GM19463 (cell line): Measurements from ENCODE around the gene PI4KA.
"Not testable (repeated sequence)": the region's sequence is repeated elsewhere in the genome, so short reads cannot be mapped to it uniquely, and the experiment has no call there.

Experiments used
- ATAC-seq: cut with Tn5 transposase; IDR thresholded peaks from one replicate; pipeline ENCODE4 v1.9.1; 2021; ENCODE audit warnings: mild to moderate bottlenecking, moderate library complexity; ENCODE audit not compliant: unreplicated experiment

The PI4KA gene

DNA sequence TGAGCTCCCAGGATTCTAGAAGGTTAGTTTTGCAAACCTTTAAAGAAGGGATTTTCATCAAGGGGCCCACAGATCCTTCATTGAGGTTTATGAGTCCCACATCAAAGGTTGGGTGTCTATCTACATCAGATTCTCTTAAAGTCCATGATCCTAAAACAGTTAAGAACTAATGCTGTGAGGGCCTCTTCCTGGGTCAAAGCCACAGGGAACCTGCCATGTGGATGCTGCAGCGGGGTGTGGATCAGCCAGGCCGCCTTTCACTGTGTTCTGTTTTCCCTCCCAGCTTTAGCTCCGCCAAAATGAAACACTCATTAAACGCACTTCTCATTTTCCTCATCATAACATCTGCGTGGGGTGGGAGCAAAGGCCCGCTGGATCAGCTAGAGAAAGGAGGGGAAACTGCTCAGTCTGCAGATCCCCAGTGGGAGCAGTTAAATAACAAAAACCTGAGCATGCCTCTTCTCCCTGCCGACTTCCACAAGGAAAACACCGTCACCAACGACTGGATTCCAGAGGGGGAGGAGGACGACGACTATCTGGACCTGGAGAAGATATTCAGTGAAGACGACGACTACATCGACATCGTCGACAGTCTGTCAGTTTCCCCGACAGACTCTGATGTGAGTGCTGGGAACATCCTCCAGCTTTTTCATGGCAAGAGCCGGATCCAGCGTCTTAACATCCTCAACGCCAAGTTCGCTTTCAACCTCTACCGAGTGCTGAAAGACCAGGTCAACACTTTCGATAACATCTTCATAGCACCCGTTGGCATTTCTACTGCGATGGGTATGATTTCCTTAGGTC is 79.4 kb downstream of the PI4KA start:
- ATAC-seq: no peak

DNA sequence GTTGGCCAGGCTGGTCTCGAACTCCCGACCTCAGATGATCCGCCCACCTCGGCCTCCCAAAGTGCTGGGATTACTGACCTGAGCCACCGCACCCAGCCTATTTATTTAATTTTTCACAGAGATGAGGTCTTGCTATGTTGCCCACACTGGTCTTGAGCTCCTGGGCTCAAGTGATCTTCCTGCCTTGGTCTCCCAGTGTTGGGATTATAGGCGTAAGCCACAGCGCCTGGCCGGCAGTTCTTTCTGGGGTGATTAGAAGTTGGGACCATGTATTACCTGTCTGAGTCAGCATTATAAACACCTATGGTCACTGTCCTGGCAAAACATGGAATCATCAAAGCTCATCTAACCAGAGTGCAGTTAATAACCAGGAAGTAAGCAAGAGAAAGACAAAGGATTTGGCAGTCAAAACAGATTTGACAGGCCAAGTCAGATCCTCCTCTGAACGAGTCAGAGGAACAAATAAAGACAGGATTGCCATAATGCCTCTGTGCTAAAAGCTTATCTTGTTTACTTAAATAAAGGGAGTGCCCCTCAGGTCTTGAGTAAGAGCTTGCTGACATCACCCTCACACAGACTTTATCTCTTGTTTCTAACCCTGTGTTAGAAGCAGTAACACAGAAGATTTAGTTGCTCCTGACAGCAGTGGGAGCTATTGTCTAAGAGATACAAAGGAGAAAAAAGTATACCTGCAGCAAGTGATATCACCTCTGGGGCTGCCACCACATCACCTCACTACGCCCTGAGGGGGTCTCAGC is 81.0 kb downstream of the PI4KA start:
- ATAC-seq: no peak

DNA sequence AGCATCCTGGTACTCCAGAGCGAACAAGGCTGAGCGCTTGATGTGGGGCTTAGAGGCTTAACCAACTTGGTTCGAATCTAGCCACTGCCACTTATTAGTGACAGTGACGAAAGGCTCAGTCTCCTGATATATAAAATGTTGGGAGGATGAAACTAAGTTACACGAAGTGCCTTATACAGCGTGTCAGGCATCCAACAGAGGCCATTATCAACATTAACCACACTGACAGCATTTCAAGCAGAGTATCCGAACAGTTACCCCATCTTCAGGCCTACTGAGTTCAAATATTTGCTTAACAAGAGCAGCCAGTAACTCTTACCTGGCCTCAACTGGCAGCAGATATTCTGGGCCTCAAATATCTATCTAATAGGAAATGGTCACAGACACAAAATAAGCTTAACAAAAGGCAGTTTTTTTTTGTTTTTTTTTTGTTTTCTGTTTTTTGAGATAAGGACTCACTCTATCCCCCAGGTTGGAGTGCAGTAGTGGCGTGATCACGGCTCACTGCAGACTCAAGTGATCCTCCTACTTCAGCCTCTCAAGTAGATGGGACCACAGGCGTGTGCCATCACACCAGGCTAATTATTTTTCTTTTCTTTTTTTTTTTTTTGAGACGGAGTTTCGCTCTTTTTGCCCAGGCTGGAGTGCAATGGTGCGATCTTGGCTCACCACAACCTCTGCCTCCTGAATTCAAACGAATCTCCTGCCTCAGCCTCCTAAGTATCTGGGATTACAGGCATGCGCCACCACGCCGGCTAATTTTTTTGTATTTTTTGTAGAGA is 81.8 kb downstream of the PI4KA start:
- ATAC-seq: no peak

DNA sequence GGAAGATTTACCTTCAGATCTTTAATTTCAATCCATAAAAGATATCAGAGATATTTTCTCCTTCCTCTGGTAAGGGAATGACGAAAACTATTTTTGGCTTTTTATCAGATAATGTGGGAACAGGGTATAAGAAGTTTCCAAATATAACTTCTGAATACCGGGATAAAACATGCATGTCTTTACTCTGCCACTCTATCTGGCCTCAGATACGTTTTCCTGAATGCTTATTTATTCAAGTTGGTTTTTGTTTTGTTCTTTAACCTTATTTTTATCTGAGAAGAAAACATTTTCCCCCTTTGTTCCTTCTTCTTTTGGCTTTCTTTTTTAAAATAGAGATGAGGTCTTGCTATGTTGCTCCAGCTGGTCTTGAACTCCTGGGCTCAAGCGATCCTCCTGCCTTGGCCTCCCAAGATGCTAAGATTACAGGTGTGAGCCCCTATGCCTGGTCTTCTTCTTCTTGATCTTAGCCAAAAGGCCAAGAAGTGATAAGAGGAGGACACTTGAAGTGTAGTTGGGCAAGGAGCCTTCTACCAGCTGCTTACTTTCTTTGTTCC is 83.2 kb downstream of the PI4KA start:
- ATAC-seq: no peak

DNA sequence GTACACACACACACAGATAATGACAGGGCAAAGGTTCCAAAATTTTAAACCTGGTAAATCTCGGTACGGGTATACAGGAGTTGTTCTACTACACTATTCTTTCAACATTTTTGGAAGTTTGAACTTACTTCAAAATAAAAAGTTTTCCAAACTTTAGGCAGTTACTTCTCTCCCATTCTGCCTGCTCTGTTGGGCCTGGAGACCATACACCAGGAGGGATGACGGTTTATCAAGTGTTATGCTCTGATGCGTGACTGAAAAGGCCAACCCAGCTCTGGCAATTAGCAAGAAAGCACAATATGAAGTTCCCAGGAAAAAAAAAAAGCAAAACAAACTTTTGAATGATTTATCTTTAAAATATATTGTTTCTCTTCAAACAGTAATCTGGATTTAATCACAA is 83.7 kb downstream of the PI4KA start:
- ATAC-seq: no peak

DNA sequence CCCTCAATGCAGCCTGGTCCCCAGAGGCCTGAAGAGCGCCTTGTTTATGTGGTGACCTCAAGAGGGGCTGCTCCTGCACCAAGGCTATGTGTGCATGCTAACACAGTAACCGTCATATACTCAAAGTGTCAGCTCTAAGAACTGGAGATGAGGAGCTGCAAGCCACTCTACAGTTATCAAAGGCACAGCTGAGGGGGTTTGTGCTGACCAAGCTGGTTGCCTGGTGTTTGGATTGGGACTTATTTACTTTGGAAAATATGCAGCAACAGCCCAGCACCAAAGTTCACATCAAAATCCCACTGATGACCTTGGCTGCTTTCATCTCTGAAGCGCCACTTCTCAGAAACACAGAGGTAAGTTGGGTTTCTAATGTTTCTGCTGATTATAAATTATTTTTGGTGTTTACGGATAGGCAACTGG is 84.8 kb downstream of the PI4KA start, which contains the start of gene SERPIND1:
SERPIND1 (plus strand) TSS at position 321 of the 420 bp plus-strand sequence. CDS start 5,200 bp downstream, outside the sequence.
- ATAC-seq: no peak

DNA sequence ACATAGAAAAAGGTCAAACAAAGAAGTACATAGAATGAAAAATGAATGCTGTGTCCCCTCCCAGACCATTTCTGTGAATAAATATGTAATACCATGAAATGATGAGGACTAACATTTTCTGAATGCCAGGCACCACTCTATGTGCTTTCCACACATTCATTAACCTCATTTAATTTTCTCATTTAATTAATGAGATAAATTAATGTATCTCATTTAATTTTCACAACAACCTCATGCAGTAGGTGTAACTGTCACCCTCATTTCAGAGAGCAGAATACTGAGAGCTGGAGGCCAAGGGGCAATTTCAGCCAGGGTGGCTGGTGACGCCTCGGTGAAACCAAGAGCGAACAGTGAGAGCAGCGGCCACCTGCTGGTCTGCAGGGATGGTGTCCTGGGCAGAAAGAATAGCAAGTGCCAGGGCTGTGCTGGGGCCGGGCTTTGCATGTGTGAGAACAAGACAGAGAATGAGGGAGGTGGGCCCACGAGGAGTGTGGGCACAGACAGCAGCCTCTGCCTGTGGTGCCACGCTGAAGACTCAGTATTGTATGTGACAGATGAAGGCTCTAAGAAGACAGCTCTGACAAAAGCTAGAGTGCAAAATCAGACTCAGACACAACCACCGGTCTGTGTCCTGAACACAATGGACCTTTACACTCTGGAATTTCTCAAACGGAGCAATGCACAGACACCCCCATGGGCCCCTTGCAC is 86.5 kb downstream of the PI4KA start:
- no peak for ATAC-seq

DNA sequence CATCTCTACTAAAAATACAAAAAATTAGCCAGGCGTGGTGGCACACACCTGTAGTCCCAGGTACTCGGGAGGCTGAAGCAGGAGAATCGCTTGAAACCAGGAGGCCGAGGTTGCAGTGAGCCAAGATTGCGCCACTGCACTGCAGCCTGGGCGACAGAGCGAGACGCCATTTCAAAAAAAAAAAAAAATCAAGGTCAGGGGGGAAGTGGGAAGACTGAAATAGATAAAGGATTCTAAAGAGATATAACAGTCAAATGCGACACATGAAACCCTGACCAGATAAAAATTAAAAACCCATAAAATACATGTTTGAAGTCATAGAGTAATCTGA is 89.2 kb downstream of the PI4KA start:
- not testable (repeated sequence) for ATAC-seq

DNA sequence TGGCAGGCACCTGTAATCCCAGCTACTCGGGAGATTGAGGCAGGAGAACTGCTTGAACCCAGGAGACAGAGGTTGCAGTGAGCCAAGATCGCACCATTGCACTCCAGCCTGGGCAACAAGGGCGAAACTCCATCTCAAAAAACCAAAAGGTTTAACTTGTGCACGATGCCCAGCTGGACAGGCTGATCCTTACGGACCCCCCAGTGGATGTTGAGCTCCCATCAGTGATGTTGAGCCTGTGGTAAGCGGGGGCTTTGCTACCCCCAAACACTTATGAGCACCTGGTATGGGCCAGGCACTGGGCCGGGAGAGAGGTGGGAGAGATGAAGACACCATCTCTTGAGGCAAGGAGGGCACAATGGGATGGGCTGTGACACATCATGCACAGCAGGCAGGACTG is 92.1 kb downstream of the PI4KA start:
- ATAC-seq: no peak

DNA sequence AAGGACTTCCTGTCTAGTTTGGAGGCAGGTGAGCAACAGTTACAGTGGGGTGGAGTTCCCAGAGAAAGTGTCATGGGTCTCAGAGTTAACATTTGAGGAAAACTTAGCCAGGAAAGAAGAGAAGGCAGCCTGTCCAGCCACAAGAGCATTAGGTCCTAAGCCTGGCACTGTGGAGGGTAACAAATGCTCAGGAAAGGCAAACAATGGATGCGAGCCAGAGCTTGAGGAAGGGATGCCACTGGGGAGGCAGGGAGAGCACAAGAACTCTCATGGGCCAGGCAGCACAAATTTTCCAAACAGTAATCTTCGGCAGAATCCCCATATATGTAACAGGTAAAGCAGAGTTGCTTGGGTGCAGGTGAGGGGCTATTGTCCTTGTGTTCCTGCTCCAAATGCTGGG is 92.7 kb downstream of the PI4KA start:
- ATAC-seq: no peak

DNA sequence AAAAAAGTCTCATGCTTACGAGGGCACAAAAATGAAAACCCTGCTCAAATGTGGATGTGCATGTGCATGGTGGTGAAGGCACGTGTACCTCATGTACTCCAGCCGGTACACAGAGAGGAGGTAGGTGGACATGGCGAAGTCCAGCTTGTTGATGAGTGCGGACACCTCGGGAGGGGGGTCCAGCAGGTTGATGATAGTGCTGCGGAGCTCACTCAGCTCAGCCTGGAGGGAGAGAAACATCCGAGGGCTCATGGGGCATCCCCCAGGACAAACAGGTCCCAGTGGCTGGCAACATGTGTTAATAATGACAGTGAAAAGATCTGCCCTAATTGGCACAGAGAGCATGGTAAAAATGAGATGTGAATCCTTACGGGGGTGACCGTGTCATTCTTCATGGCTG is 93.9 kb downstream of the PI4KA start:
- no peak for ATAC-seq

DNA sequence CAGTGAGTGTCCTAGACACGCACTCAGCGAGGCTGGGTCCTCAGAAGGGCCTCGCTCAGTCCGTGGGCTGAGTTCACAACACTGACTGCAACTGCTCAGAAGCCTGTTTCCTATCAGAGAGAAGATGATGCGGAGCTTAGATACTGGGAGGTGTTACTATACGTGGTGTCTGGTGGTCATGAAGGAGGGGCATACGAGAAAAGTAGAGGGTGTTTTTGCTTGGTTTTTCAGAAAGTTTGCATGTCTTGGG is 94.2 kb downstream of the PI4KA start:
- ATAC-seq: no peak

DNA sequence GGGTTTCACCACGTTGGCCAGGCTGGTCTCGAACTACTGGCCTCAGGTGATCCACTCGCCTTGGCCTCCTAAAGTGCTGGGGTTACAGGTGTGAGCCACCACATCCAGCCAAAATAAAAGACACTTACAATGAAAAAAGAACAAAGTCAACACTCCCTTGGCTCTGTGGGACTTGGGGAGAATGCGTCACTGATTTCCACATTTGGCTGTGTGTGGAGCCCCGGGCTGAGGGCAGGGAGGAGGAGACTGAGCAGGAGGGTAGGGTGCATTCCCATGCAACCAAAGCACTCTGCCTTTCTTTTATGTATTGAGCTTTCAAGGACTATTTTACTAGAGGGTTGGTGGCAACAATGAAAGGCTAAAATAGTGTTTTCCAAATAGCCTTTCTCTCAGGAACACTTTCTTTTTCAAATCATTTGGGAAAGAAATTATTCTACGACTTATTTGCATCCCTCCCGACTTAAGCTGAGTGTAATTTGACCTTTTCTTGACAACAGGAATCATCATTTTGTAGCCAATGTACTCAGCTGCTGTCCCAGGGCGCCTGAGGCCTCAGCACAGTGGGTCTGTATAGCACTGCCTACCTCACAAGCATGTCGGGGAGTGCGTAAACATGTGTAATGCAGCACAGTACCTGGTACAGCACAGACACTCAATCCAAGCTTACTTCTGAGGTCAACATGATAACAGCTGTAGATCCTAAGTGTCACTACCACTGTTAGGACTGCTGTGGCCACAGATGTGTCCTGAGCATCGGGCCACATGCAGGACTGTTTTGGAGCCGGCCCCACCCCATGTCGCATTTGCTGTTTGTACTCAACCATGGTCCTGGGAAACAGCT is 94.8 kb downstream of the PI4KA start:
- no peak for ATAC-seq

DNA sequence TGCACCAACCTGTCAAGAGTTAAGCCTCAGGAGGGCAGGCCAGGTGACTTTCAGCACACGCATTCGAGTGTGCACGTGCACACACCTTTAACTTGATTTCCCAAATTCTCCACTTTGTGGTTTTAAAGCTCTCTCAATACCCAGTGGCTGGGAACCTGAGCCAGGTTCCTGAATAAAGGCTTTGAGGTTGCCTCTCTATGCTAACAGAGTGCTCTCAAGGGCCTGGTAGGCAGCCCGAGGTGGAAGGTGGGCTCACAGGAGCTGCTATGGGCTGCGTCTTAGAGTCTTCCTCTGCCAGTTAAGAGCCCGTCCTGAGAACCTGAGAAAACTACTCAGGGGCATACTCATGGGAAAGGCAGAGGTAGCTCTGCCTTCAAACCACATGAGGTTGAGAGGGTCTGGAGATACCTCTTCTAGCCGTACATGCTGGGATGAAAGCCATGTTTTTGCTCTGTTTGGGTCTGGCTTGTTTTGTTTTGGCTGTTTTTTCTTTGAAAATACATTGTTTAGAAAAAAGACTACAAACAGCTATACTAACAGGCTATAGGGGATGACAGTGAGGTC is 96.3 kb downstream of the PI4KA start:
- no peak for ATAC-seq

DNA sequence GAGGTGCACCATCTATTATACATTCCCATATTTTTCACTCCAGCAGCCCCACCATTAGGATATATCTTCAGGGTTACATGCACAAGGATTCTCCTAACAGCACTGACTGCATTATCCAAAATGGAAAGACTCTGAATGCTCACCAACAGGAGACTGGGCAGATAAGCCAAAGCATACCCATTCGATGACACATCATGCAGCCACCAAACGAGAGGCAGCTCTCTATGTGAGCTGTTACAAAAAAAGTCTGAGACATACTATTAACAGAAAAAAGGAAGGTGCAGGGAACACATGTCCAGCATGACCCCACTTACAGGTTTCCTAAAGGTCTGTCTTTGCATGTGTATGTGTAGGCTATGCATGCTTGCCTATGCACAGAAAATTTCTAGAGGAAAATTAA is 97.1 kb downstream of the PI4KA start:
- ATAC-seq: no peak

DNA sequence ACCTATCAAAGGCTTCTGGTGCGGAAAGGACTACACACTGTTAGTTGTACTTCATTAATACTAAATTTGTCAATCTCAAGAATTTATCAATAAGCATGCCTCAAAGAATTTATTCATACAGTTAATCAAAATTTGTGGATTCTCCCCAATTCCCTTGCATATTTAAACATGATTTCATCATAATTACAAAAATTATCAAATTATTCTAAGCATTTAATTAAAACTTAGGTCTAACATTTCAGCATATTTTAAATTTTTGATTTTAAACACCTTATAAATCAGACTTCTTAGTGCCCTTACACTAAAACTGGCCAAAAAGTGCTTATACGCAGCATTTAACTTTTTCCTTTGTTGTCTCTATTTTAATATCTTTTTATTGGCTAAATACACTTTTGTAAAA is 98.5 kb downstream of the PI4KA start:
- ATAC-seq: no peak

DNA sequence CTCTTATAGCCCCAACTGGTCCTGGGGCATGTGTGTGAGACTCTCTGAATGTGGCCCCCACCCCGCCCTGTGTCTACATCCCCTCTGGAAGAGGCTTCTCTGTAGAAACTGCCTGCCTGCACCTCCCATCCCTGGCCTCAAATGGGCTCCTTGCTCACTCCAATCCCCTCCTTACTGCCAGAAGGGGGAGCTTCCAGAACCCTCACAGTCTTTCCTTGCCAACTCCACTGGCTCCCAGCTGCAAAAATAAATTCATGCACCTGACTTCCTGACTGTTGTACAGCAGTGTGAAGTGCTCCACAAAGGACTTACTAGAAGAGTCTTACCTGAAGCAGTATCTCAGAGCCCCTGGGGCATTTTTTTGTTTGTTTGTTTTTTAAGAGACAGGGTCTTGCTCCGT is 99.9 kb downstream of the PI4KA start:
- ATAC-seq: no peak

DNA sequence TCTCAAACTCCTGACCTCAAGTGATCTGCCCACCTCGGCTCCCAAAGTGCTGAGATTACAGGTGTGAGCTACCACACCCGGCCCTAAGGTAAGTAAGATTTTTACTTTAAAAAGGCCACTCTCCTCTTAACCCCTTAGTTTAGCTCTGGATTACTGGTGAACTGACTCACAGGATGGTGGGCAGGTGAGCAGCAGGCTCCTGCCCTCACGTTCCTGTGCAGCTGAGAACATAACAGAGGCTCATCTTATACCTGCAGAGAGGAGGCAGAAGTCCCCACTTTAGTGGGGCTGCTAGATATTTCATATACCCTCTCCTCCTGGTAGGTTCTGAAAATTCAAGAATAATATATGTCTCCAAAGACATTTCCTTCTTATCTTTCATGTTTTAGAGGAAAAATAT is 101.8 kb downstream of the PI4KA start:
- ATAC-seq: no peak

DNA sequence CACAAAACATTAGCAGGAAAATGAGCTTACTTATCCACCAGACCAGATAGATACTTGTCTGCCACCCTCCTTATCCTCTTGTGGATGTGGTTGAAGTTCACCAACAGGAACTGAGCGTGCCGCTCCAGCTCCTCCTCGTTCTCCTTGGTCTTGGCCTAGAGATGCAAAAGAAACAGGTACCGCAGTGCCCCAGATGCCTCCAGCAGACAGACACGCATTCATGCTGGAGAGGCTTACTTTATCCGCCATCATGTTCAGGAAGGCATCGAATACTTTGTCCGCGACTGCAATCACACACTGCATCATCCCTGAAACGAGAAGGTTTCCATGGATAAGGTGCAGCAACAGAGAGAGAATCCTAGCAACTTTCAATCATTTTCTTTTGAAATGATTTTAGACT is 105.7 kb downstream of the PI4KA start:
- no peak for ATAC-seq
